Measurements from ENCODE around the gene LRFN2.

- TF ChIP-seq POLR2AphosphoS5 (IDR thresholded peaks at IDR 0.05) (no peak), CTCF (IDR thresholded peaks at IDR 0.05) (no peak)
Measured at GRCh38 chr6:40588480-40588879, 1.3 kb upstream of the LRFN2 start.
